ENCODE measurements around the gene PCDH12. TPM values are rescaled to one million over a fixed set of nuclear protein-coding genes. Genes with fewer than 3 reads are reported as not detected.

The PCDH12 gene
- total RNA-seq, 1 experiment from 2014 or later = not detected

GRCh38 chr5:141898448-141899049 is 59.5 kb downstream of the PCDH12 start:
- Mint-ChIP-seq H3K9me3 (no peaks in the 10 kb centered on the region), H3K4me3 (no peak overlapping the region), H3K4me1 (peaks cover 6 to 9% of the 10 kb centered on the region in 2 experiments), H3K27ac (no peak overlapping the region), H3K27me3 (ENCODE audit: low read depth) (no peaks in the 10 kb centered on the region; the same call in none of the 2 replicates), H3K36me3 (ENCODE audit: insufficient read depth in 1 of 3, low read depth in 3 of 3) (peaks cover 0 to 4% (median 3%) of the 10 kb centered on the region in 3 experiments; a peak in 2 of 7 replicates)
- no peak overlapping the region for H2BK5ac ChIP-seq (ENCODE audit: insufficient read length, low read length)
- TF ChIP-seq CTCF (conservative IDR thresholded peaks at IDR 0.05) = no peak
- H2BK20ac ChIP-seq (ENCODE audit: low read depth, low read length, poor library complexity, severe bottlenecking) = no peak overlapping the region
- H3K18ac ChIP-seq (ENCODE audit: insufficient read length, low read depth, low read length) = no peak overlapping the region
- no peak for DNase-seq
- H3K23me2 ChIP-seq (ENCODE audit: insufficient read length, low read depth, low read length, poor library complexity, severe bottlenecking) = no peaks in the 10 kb centered on the region
- H3T11ph ChIP-seq (ENCODE audit: low read length) = no peak overlapping the region
- no peak overlapping the region for H4K5ac ChIP-seq (ENCODE audit: insufficient read length, low read depth, low read length)
- H2AFZ ChIP-seq (ENCODE audit: low read length) = no peak overlapping the region
- no peak overlapping the region for H3K14ac ChIP-seq (ENCODE audit: insufficient read depth, low read length)
- no peak overlapping the region for H3K9ac ChIP-seq (ENCODE audit: extremely low read depth, insufficient read length, low read length)
- no peak overlapping the region for H2AK5ac ChIP-seq (ENCODE audit: insufficient read length, low read length)
- no peak overlapping the region for H2BK120ac ChIP-seq (ENCODE audit: low read depth, low read length, poor library complexity, severe bottlenecking)
- no peaks in the 10 kb centered on the region for H3K79me1 ChIP-seq (ENCODE audit: insufficient read depth, low read depth, low read length, poor library complexity, severe bottlenecking)
- H4K8ac ChIP-seq (replicated peaks; ENCODE audit: insufficient read length, low read depth, low read length) = no peak overlapping the region
- no peaks in the 10 kb centered on the region; the same call in 1 of the 2 replicates for H3K27me3 ChIP-seq (ENCODE audit: insufficient read depth, low read length)
- H3K4me1 ChIP-seq (ENCODE audit: insufficient read depth, low read length) = no peaks in the 10 kb centered on the region; the same call in 1 of the 2 replicates
- no peaks in the 10 kb centered on the region for H3K79me2 ChIP-seq (ENCODE audit: insufficient read depth, low read length)
- no peak overlapping the region for H4K91ac ChIP-seq (ENCODE audit: insufficient read length, low read depth, low read length)
- no peak overlapping the region for H3K56ac ChIP-seq (ENCODE audit: insufficient read length, low read depth, low read length)
- H2BK12ac ChIP-seq (ENCODE audit: insufficient read length, low read depth, low read length) = no peak overlapping the region
- H3K23ac ChIP-seq (ENCODE audit: insufficient read length, low read depth, low read length) = no peak overlapping the region
- H2BK15ac ChIP-seq (ENCODE audit: low read depth, low read length) = no peak overlapping the region
- H3K9me3 ChIP-seq (ENCODE audit: control insufficient read depth, low read depth, low read length) = no peaks in the 10 kb centered on the region
- H3K27ac ChIP-seq (ENCODE audit: insufficient read length, low read depth, low read length) = no peak overlapping the region
- WGBS (ENCODE audit: extremely low coverage, insufficient read length, low lambda C conversion rate) = no CpG with 5 or more reads among the region's 2 CpGs
- no peak overlapping the region for H3K4ac ChIP-seq (ENCODE audit: low read depth, low read length)
- no peaks in the 10 kb centered on the region for H4K20me1 ChIP-seq (ENCODE audit: control insufficient read depth, insufficient read depth, insufficient read length)
- H3K4me2 ChIP-seq (ENCODE audit: insufficient read depth, insufficient read length, low read length) = no peak overlapping the region
